Measurements from ENCODE around the gene IKBKE. TPM values are rescaled to one million over a fixed set of nuclear protein-coding genes. Genes with fewer than 3 reads are reported as not detected.
A peak's percentile ranks its signal among the peaks of the same experiment; 100 is the strongest.

The IKBKE gene
- total RNA-seq, 1 donor from 2014 or later = 33.9 TPM

DNA sequence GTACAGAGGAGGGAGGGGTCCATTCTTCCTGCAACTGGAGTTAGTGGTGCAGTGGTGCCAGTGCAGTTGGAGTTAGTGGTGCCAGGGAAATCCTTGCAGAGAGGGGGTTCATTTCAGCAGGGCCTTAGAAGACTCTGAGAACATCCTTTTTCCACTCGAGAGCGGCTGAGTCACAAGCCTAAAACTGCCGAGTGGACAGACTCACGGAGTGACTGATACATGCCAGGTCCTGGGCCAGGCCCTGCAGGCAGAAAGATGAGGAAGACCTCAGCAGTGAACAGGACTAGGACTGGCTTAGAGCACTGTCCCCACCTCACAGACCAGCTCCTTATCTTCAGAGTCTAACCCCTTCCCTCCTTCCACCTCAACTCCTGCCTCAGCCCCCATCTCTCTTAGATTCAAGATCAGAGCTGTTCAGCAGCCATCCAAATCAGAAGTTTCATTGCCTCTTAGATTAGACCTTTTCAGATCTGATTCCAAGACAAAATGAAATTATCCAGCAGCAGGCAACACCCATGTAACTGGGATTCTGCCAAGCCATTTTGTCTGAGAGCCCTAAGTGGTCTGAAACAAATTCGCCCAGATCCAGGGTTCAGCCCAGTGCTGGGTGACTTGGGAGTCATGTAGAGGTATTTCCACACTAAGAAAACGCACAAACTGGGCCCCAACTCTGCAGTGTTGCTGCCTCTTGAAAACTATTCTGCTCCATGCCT, 12.7 kb upstream of the IKBKE start:
- no peaks in the 10 kb centered on the region for H3K27me3 Mint-ChIP-seq (ENCODE audit: low read depth)
- H3K36me3 Mint-ChIP-seq (ENCODE audit: low read depth) = peaks cover 57% of the 10 kb centered on the region
- H3K27ac Mint-ChIP-seq = no peak overlapping the region
- intact Hi-C loops (cut with micrococcal nuclease) = no loop called here
- H3K9me3 Mint-ChIP-seq = no peaks in the 10 kb centered on the region
- DNase-seq (ENCODE audit: low spot score) = no peak
- no peak overlapping the region for H3K4me3 Mint-ChIP-seq (ENCODE audit: low read depth)
- H3K4me1 Mint-ChIP-seq (ENCODE audit: low read depth) = peaks cover 22% of the 10 kb centered on the region

DNA sequence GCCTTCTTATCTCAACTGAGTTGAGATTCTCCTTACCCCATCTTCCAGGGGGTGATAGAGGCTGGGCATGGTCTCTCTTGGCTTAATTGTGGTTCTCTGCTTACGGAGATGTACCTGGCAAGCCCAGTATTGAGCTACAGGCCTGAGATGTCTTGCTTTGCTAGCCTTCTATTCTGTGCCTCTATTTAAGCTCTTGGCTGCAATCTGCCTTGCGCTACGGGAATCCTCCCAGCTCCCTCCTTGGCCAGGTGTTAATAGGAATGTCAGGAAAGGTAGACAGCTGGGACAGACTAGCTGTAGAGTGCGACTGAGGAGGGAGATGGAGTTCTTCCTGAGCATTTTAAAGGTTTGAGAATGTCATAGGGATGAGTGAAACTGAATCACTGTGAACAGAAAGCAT, 10.6 kb upstream of the IKBKE start:
- H3K4me1 Mint-ChIP-seq (ENCODE audit: low read depth) = peaks cover 37% of the 10 kb centered on the region
- no peaks in the 10 kb centered on the region for H3K27me3 Mint-ChIP-seq (ENCODE audit: low read depth)
- no peak overlapping the region for H3K27ac Mint-ChIP-seq
- peaks cover 59% of the 10 kb centered on the region for H3K36me3 Mint-ChIP-seq (ENCODE audit: low read depth)
- intact Hi-C loops (cut with micrococcal nuclease) = no loop called here
- DNase-seq (ENCODE audit: low spot score) = no peak
- no peaks in the 10 kb centered on the region for H3K9me3 Mint-ChIP-seq
- H3K4me3 Mint-ChIP-seq (ENCODE audit: low read depth) = no peak overlapping the region

DNA sequence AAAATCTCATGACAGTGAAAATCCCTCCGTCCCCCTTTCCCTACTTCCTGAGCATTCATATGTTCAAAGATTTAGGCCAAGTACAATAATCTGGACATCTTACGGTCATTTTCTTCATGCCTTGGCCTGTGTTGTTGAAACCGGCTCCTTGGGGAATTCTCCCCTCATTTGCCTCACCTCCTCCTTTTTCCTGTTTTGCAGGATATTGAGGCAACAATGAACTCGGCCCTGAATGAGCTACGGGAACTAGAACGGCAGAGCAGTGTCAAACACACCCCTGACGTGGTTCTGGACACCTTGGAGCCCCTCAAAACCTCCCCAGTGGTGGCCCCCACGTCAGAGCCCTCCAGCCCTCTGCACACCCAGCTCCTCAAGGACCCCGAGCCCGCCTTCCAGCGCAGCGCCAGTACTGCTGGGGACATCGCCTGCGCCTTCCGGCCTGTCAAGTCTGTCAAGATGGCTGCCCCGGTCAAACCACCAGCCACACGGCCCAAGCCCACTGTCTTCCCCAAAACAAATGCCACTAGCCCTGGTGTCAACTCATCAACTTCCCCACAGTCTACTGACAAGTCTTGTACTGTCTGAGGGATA, 9.3 kb upstream of the IKBKE start:
- Mint-ChIP-seq H3K27ac (no peak overlapping the region), H3K4me3 (ENCODE audit: low read depth) (no peak overlapping the region), H3K9me3 (no peaks in the 10 kb centered on the region), H3K27me3 (ENCODE audit: low read depth) (no peaks in the 10 kb centered on the region), H3K4me1 (ENCODE audit: low read depth) (peaks cover 40% of the 10 kb centered on the region), H3K36me3 (ENCODE audit: low read depth) (peaks cover 50% of the 10 kb centered on the region)
- intact Hi-C loops (cut with micrococcal nuclease) = no loop called here
- DNase-seq (ENCODE audit: low spot score) = no peak

DNA sequence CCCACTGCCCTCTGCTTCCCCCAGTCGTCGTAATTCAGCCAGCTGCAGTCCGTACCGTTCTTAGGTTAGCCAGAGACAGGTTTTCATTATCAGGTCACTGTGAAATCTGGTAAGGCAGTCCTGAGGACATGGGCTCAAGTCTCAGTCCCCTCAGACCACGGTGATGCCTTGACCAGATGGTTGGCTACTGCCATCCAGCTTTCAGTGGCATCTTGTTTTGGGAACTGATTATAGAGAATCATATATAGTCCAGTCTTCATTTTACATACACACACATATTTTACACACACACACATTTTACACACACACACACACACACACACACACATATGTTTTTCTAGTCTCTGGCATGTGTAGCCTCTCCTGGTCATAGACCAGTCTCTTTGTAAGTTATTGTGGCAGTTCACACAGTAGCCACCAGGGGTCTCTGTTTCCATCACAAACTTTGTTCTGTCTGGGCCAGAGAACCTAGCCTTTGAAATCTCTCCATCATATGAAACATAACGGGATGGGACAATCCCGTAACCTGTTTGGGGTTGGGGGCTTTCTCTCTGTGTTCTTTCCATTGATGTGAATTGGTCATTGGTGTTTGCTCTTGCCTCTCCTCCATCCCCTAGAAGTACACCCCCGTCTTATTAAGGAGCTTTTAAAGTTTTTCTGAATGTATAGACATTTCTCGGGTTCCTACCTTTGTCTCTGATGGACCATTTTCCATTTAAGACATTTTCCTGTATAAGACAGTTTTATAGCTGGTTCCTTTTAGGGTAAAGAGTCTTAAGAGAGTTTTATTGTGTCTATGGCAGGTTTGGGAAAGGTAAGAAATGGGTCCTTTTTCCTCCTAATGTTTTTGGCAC, 8.4 kb upstream of the IKBKE start:
- H3K27ac Mint-ChIP-seq = no peak overlapping the region
- intact Hi-C loops (cut with micrococcal nuclease) = no loop called here
- peaks cover 40% of the 10 kb centered on the region for H3K4me1 Mint-ChIP-seq (ENCODE audit: low read depth)
- H3K27me3 Mint-ChIP-seq (ENCODE audit: low read depth) = no peaks in the 10 kb centered on the region
- peak; percentile 60 for DNase-seq (ENCODE audit: low spot score)
- no peak overlapping the region for H3K4me3 Mint-ChIP-seq (ENCODE audit: low read depth)
- peaks cover 45% of the 10 kb centered on the region for H3K36me3 Mint-ChIP-seq (ENCODE audit: low read depth)
- H3K9me3 Mint-ChIP-seq = no peaks in the 10 kb centered on the region

DNA sequence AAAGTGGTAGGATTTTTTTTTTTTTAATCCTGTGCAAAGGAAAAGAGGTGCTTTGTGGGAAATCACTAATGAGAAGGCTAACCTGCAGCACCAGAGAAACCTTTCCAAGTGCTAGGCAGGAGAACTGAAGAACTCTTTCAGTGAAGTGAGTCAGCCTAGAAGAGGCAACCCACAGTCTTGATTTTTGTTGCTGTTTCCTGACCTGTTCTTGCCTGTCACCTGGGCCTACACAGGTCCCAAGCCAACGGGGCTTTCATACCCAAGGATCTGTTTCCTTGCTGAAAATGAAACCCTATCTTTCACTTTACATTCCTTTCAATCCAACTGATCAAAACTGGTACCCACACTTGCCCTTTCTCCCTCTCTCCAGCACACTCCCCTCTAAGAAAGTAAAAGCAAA, 7.1 kb upstream of the IKBKE start:
- Mint-ChIP-seq H3K4me3 (ENCODE audit: low read depth) (no peak overlapping the region), H3K27ac (peak overlapping the region; percentile 40), H3K4me1 (ENCODE audit: low read depth) (peaks cover 49% of the 10 kb centered on the region), H3K27me3 (ENCODE audit: low read depth) (no peaks in the 10 kb centered on the region), H3K9me3 (no peaks in the 10 kb centered on the region), H3K36me3 (ENCODE audit: low read depth) (peaks cover 41% of the 10 kb centered on the region)
- DNase-seq (ENCODE audit: low spot score) = no peak
- intact Hi-C loops (cut with micrococcal nuclease) = no loop called here

DNA sequence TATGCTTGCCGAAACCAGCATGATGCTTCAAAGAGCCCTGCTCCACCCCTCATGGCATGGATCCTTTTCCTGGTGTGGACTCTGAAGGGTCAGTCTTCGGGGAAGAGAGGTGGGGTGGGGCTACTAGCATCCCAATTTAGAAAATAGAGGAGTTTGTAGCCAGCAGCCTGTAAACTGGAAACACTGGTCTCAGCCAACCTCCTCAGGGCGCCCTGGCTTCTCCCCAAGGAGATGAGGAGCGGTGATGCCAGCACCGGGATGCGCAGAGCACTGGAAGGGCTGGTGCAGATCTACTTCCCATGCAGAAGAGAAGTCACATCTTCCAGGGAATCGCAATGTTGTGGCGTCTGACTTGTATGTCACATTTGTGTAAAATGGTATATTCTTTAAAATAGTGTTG, 6.4 kb upstream of the IKBKE start:
- peaks cover 56% of the 10 kb centered on the region for H3K4me1 Mint-ChIP-seq (ENCODE audit: low read depth)
- no peak overlapping the region for H3K27ac Mint-ChIP-seq
- no peaks in the 10 kb centered on the region for H3K27me3 Mint-ChIP-seq (ENCODE audit: low read depth)
- intact Hi-C loops (cut with micrococcal nuclease) = no loop called here
- no peaks in the 10 kb centered on the region for H3K9me3 Mint-ChIP-seq
- H3K36me3 Mint-ChIP-seq (ENCODE audit: low read depth) = peaks cover 38% of the 10 kb centered on the region
- H3K4me3 Mint-ChIP-seq (ENCODE audit: low read depth) = no peak overlapping the region
- DNase-seq (ENCODE audit: low spot score) = no peak

DNA sequence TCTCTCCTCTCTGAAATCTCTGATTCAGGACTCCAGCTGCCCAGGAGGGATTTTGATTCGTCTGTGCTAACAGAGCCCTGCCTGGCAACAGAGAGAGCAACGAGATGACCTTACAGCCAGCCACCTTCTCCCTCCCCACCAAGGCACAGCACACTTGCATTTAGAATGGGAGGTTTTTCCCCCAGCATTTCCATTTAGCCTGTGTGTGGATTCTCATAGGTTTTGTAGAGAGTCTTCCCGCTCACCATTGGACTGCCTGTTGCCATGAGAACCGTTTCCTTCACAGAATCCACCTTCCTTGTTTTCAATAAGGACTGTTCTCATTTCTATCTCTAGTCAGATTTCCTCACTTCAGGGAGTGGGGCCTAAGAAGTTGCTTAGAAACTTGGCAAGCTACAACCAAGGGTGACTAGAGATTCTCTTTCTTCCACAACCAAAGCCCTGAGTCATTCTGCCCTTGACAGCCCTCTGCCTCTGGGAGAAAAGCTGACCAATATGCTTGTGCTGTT, 5.8 kb upstream of the IKBKE start:
- Mint-ChIP-seq H3K27ac (peak overlapping the region; percentile 29), H3K4me3 (ENCODE audit: low read depth) (no peak overlapping the region), H3K9me3 (no peaks in the 10 kb centered on the region), H3K4me1 (ENCODE audit: low read depth) (peaks cover 62% of the 10 kb centered on the region), H3K36me3 (ENCODE audit: low read depth) (peaks cover 32% of the 10 kb centered on the region), H3K27me3 (ENCODE audit: low read depth) (no peaks in the 10 kb centered on the region)
- intact Hi-C loops (cut with micrococcal nuclease) = no loop called here
- DNase-seq (ENCODE audit: low spot score) = no peak

DNA sequence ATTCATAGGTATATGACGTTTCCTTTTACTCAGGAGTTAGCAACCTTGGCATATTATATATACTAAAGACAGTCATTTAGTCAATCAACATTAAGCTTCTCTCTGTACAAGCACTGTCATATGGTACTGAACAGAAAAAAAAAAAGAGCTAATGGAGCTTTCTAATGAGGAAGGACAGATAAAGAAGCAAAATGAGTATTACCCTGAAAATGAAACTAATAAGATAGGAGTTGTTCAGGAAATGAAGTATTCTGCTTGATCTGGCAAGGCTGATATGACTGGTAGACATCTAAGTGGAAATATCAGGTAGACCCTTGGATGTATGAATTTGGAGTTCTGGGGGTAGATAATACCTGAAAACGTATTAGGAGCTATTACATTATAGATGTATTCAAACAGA, 4.3 kb upstream of the IKBKE start:
- DNase-seq (ENCODE audit: low spot score) = no peak
- Mint-ChIP-seq H3K27ac (peak overlapping the region; percentile 62), H3K9me3 (no peaks in the 10 kb centered on the region), H3K4me1 (ENCODE audit: low read depth) (peaks cover 70% of the 10 kb centered on the region), H3K36me3 (ENCODE audit: low read depth) (peaks cover 28% of the 10 kb centered on the region), H3K4me3 (ENCODE audit: low read depth) (peak overlapping the region; percentile 51), H3K27me3 (ENCODE audit: low read depth) (no peaks in the 10 kb centered on the region)
- intact Hi-C loops (cut with micrococcal nuclease) = loop anchor here (5.0 kb wide), 1 partner anchor 41 kb away; the partner anchor contains the start of gene RASSF5

DNA sequence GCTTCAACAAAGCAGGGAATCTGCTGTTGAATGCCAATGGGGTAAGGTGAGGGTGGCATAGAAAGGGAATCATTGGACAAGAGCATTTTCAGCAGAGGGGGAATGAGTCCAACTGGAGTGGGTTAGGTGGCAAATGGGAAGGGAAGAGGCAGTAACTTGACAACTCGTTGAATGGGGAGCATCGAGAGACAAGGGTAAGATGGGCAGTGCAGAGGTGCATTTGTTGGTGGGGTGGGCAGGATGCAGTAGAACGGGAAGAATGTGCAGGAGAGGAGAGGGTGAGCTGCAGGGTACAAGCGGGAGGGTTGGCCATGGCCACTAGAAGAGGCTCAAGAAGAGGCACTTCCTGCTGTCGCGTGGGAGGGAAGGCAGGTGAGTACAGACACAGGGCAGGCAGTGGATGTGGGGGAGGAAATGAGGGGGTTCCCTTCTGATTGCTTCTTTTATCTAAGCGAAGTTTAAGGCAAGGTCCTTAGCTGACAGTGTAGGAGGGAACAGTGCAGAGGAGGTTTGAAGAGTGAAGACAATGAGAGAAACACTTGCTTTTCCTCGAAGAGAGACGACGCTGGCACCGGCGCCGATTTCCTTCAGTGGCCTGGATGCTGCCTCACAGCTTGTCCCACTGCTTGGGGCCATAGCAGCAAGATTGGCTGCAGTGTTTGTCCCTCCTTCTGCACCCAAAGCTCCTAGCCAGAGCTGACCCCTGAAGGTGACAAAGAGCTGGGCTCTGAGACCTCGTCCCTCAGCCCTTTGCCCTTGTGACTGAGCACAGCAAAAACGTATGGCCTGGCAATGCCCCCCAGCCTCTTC, 3.2 kb upstream of the IKBKE start:
- peaks cover 75% of the 10 kb centered on the region for H3K4me1 Mint-ChIP-seq (ENCODE audit: low read depth)
- intact Hi-C loops (cut with micrococcal nuclease) = loop anchor here (5.0 kb wide), 1 partner anchor 40 kb away; the partner anchor contains the start of gene RASSF5
- no peaks in the 10 kb centered on the region for H3K27me3 Mint-ChIP-seq (ENCODE audit: low read depth)
- peak overlapping the region; percentile 9 for H3K4me3 Mint-ChIP-seq (ENCODE audit: low read depth)
- DNase-seq (ENCODE audit: low spot score) = no peak
- no peaks in the 10 kb centered on the region for H3K9me3 Mint-ChIP-seq
- peak overlapping the region; percentile 62 for H3K27ac Mint-ChIP-seq
- peaks cover 25% of the 10 kb centered on the region for H3K36me3 Mint-ChIP-seq (ENCODE audit: low read depth)

DNA sequence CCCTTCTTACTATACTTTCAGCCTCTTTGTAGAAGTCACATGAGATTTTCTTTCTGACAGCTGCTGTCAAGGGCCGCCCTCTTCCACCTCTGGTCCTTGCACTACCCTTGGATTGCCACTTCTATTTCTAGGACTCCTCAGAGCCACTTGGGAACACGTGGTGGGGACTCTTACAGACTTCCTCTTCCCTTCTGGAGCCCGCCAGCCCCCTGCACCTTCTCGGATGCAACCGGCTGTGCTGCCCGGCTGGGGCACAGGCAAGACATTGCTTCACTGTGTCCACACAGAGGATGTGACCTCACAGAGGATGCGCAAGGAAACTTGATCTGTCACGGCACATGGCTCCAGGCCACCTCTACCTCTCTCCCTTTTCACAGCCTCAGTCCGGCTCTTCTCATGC, 2.4 kb upstream of the IKBKE start:
- peaks cover 25% of the 10 kb centered on the region for H3K36me3 Mint-ChIP-seq (ENCODE audit: low read depth)
- no peaks in the 10 kb centered on the region for H3K9me3 Mint-ChIP-seq
- H3K27ac Mint-ChIP-seq = peak overlapping the region; percentile 76
- intact Hi-C loops (cut with micrococcal nuclease) = loop anchor here (5.0 kb wide), 1 partner anchor 39 kb away; the partner anchor contains the start of gene RASSF5
- peaks cover 79% of the 10 kb centered on the region for H3K4me1 Mint-ChIP-seq (ENCODE audit: low read depth)
- DNase-seq (ENCODE audit: low spot score) = no peak
- no peak overlapping the region for H3K4me3 Mint-ChIP-seq (ENCODE audit: low read depth)
- H3K27me3 Mint-ChIP-seq (ENCODE audit: low read depth) = no peaks in the 10 kb centered on the region

DNA sequence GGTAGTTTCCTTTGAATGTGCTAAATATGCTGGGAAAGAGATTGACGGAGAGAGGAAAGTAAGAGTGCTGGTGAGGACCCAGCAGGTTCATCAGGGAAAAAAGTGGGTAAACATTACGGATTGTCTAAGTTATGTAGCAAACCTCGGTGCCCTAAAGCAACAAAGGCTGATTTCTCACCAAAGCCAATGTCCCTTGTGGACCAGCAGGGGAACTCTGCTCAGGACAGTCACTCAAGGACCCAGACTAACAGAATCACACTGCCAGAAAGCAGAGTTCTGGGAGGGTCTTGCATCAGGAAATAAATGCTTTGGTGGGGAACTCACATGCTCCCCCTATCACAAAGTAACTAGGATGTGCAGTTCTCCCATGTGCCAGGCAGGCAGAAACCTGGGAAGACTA, 1.7 kb upstream of the IKBKE start:
- Mint-ChIP-seq H3K4me3 (ENCODE audit: low read depth) (peak overlapping the region; percentile 11), H3K9me3 (no peaks in the 10 kb centered on the region), H3K36me3 (ENCODE audit: low read depth) (peaks cover 26% of the 10 kb centered on the region), H3K27ac (peak overlapping the region; percentile 76), H3K27me3 (ENCODE audit: low read depth) (no peaks in the 10 kb centered on the region), H3K4me1 (ENCODE audit: low read depth) (peaks cover 79% of the 10 kb centered on the region)
- intact Hi-C loops (cut with micrococcal nuclease) = loop anchor here (5.0 kb wide), 1 partner anchor 39 kb away; the partner anchor contains the start of gene RASSF5
- no peak for DNase-seq (ENCODE audit: low spot score)

DNA sequence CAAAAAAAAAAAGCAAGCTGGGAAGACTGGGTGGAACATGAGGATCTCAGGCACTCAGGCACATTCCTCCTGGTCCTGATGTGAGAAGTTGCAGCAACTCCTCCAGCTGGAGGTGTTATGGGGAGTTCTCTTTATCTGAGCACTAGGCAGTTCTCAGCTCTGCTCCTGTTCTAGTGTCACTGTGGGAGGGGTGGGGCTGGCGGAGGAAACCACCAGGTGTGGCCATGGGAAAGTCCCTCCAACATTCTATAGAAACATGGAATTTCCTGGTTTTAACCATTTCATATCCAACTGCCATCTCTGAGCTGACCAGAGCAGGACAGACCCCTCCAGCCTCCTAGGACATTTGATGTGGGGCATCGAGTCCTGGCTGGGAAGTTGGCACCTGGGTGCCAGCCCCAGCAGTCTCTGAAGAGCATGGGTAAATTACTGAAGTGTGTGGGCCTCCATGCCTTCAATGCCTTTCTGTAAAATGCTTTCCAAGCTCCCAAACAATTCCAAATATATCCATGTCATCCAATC, 804 bp upstream of the IKBKE start:
- intact Hi-C loops (cut with micrococcal nuclease) = loop anchor here (5.0 kb wide), 1 partner anchor 38 kb away; the partner anchor contains the start of gene RASSF5
- H3K27me3 Mint-ChIP-seq (ENCODE audit: low read depth) = no peaks in the 10 kb centered on the region
- H3K4me3 Mint-ChIP-seq (ENCODE audit: low read depth) = peak overlapping the region; percentile 94
- peak overlapping the region; percentile 94 for H3K27ac Mint-ChIP-seq
- peaks cover 33% of the 10 kb centered on the region for H3K36me3 Mint-ChIP-seq (ENCODE audit: low read depth)
- no peak for DNase-seq (ENCODE audit: low spot score)
- peaks cover 81% of the 10 kb centered on the region for H3K4me1 Mint-ChIP-seq (ENCODE audit: low read depth)
- no peaks in the 10 kb centered on the region for H3K9me3 Mint-ChIP-seq
